HUDEP-2 (cell line): ENCODE data around the gene UBR4.
"Not testable (repeated sequence)": the region's sequence is repeated elsewhere in the genome, so short reads cannot be mapped to it uniquely, and the experiment has no call there.

Experiments used
- DNase-seq, 76 experiments: peaks; one replicate each; lab custom pipeline; 2025; ENCODE audit not compliant: unreplicated experiment in 76 of 76; lab: John Stamatoyannopoulos, UW

Gene UBR4

GRCh38 chr1:19196331-19196730, 13.7 kb downstream of the UBR4 start:
- DNase-seq = no peak

DNA sequence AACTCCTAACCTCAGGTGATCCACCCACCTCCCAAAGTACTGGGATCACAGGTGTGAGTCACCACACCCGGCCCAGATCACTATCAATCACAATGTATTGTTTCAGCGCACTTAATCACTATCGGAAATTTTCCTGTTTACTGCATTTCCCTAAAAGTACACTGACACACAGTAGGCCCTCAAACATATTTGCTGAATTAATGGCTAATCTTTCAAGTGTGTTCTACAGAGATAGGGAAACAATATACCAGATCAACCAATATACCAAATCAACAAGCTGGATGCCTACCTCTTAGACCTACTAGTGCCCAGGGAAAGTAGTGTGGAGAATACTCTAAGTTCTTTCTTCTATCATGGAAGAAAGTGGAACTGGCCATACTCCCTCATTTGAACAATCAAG, 17.1 kb downstream of the UBR4 start:
- no peak for DNase-seq

DNA sequence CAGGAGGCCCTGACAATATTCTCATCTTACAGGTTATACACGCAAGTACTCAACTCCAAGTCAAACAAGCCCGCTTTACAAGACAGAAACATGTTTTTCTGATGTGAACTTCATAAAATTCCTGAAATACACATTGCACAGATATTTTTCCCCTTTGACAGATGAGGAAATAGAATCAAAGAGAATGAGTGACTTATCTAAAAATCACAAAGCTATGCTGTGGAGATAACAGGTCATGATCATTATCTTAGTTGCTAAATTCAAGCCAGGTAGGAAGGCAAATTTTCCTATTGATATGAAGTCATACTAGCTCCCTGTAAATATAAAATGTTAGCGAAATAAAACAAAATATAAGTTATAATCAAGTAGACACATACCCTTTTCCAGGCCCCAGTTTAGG, 18.3 kb downstream of the UBR4 start:
- no peak for DNase-seq

- DNase-seq = no peak
Measured at GRCh38 chr1:19190468-19190867, 19.6 kb downstream of the UBR4 start.

DNA sequence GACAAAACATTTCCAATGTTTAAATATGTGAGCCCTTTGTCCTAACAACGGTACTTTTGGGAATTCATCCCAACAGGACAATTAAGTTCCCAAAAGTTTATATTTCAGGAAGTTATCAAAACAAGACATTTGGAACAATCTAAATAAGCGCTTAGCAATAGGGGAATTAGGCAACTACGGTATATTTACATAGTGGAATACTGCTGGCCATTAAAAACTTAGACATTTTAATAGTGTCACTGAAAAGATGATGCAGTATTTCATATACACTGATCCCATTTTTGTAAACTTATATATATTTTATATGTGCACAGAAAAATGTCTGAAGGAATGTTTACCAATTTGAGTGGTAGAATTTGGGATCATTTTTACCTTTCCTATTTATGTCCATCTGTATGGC, 20.8 kb downstream of the UBR4 start:
- DNase-seq = no peak

DNA sequence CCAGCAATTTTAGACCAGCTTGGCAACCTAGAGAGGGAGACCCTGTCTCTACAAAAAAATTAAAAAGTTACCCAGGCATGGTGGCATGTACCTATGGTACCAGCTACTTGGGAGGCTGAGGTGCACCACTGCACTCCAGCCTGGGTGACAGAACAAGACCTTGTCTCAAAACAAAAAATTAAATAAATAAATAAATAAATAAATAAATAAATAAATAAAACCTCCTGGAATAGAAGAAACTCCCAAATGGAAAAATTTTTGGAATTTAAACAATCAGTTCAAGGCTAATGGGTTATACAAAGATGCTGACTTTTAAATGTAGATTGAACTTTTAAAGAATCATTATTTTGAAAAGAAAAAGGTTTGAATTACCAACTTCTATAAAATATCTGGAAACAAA, 22.2 kb downstream of the UBR4 start:
- DNase-seq = no peak

DNA sequence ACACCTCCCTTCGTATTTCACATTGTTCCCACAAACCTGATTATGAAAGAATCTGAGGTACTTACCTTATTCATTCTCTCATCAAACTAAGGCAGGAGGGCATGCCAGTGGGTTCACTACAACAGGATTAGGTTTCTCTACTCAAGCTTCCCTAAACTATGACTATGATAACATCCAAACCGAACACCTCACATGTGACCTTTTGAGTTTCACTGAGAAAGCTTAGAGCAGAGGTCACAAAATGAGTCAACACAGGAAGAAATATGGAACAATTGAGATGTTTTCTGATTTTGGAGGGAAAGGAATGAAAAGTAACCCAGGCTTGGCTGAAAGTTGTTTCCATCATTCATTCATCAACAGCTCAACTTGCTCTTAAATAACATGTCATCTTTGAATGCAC, 24.1 kb downstream of the UBR4 start:
- no peak for DNase-seq

DNA sequence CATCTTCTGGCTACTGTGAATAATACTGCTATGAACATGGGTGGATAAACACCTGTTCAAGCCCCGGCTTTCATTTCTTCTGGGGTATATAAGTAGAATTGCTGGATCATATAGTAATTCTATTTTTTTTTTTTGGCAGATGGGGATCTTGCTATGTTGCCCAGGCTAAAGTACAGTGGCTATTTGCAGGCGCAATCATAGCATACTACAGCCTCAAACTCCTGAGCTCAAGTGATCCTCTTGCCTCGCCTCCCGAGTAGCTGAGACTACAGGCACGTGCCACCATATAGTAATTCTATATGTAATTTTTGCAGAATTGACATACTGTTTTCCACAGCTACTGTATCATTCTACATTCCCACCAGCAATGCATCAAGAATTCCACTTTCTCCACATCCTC, 27.8 kb downstream of the UBR4 start:
- DNase-seq = no peak

DNA sequence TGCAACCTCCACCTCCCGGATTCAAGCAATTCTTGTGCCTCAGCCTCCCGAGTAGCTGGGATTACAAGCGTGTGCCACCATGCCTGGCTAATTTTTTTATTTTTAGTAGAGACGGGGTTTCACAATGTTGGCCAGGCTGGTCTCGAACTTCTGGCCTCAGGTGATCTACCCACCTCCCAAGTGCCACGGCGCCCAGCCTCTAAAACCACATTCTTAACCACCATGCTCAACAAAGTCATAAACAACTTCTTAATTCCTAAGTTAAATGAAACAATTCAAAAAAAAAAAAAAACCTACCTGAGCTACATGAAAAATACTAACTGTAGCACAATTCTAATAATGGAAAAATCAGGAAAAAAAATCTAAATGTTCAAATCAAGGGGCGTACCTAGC, 29.8 kb downstream of the UBR4 start:
- not testable (repeated sequence) for DNase-seq

DNA sequence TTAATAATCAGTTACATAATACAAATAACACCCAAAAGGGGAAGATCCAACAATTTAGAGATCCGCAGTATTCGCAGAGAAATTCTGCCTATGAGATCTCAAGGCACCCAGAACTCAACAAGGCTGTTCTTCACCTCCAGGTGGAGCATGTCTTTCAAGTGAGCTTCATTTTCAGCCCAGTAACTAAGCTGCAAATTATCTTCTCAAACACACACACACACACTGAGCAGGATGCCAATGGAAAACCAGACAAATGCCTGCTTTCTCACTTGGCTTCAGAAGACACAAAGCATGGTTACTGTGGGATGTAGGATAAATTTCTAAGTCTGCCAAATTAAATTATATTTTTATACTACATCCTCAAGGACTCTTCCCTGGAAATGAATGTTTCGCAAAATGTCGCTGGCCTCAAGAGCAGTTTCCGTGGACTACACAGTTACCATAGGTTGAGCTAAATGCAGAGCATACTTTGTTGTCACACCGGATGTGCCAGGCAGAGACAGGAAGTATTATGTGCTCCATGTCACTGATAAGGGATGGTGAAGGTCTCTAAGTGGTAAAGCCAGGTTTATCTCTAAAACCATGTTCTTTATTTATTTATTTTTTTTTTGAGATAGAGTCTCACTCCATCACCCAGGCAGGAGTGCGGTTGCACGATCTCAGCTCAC, 30.3 kb downstream of the UBR4 start:
- peak in 59 of 76 experiments; percentile 2 to 76 (median 31) for DNase-seq

DNA sequence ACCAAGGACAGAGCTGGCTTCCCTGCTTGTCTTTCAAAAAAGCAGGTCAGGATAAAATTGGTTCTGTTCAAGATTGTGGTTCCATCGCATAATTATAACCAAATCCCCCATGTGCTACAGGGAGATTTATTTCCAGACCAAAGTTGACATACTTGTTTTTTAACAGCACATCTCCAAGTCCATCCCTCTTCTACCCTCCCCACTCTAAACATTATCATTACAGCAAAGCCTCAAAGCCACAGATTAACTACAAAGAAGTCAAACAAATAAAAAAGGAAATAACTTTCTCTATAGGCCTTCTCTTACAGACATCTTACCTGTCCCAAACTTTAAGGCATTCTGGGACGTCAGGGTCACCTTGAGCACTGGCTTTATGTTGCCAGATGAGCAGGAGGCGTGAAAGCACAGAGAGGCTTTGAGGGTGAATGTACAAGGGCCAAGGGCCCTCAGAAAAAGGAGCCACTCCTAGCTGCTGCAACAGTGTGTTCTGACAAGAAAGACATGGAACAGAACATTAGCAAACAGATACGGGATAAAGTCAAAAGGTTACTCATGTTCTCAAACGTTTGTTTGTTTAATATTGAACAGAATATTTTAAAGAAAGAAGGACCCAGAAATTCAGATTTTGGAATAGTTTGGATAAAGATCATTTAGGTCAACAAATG, 31.2 kb downstream of the UBR4 start:
- no peak for DNase-seq

- no peak for DNase-seq
Measured at GRCh38 chr1:19177811-19178210, 32.3 kb downstream of the UBR4 start.

DNA sequence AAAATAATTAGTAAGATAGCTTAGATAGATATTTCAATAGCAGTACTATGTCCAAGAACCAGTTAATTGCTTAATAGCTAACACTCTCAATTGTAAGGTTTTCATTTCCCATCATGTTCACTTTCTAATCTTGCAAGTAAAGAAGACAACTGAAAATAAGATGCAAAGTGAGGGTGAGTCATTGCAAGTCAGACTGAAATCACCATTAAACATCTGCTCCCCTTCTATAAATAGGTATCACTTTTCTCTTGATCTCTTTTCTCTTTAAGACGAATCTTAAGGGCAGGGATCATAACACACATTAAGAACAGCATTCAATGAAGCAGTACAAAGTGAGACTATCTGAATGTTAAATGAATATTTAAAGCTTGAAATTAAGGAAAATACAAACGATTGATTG, 40.4 kb downstream of the UBR4 start:
- DNase-seq = no peak

GRCh38 chr1:19167140-19167539, 42.9 kb downstream of the UBR4 start:
- DNase-seq = no peak

GRCh38 chr1:19166066-19166465, 44.0 kb downstream of the UBR4 start:
- no peak for DNase-seq

DNA sequence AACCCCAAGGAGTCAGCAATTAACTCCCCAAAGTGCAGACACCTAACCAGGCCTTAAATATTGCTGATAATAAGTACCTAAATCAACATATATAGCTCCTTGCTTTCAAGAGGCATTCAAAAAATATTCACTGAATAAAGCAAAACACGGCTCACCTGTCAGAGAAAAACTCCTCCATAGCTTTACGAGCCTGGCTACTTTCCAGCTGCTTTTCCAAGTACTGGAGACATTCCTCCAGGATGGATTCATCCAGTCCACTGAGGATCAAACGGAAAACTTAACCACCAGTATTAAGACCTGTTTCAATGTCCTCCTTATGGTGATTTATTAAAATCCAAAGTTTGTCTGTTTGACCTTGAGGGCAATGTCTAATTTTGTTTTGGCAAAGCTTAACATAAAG, 44.6 kb downstream of the UBR4 start:
- DNase-seq = no peak

DNA sequence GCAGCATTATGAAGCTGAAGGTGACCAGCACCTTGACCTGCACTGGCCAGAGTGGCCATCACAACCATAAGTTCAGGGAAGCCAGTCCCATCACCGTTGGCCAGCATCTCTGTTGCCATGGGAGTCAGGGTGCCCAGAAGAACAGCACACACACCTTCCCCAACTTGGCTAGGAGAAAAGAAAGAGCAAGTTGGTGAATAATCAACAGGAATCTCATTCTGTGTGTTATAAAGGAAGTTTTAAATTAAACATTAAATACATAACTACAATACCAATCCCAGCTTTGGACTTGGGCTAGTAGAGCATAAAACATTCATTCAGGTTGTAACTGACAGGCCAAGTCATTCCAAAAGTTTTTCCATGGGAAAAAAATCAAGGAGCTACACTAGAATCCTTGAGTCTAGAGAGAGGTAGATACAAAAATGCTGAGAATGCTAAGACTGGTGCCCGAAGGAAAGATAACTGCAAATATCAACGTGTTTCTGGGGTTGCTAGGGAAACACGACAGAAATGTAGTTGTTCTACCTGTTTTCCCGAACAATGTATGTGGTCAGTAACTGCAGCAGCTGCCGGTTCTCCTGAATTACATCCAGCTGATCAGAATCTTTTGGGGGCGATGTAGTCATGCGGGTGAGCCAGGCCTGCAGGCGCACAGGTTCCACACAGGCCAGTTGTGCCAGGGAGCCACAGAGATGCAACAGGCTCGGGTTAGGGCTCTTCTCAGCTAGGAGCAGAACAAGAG, 45.6 kb downstream of the UBR4 start:
- DNase-seq = no peak

DNA sequence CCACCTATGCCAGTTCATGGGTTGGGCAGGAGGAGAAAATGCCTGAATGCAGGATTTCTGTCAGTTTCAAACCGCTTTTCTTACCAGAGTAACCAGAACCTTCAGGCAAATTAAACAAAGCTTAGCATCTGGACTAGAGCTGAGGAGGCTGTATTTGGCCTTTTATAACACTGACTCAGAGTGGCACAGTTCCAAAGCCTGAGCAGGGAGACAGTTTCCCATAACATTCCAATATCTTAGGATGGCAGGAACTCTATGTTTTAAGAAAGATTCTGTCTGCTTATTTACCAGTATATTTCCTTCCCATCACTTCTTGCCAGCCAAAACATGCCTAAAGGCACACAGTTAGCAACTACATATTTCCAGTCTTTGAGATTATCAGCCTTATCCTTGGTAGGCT, 46.8 kb downstream of the UBR4 start:
- DNase-seq = no peak

DNA sequence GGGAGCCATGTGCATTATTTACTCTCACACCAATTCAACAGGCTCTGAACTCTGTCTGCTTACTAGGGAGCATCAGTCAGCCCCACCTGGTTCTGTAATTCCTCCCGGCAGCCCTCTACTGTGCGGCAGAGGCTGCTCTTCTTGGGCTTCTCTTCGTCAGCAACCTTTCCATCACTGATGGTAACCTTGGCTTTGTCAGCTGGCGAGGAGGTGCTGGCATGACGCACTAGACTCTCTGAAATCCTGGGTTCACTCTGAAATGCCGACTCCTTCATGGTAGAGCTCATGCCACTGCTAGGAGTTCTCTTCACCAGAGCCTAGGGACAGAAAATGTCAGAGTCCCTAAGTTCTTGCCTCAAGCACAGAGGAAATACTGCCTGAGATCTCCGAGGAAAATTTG, 49.2 kb downstream of the UBR4 start:
- DNase-seq = no peak

GRCh38 chr1:19157653-19158052, 52.4 kb downstream of the UBR4 start:
- no peak for DNase-seq

- DNase-seq = no peak
Measured at GRCh38 chr1:19156676-19157075, 53.4 kb downstream of the UBR4 start.

GRCh38 chr1:19154876-19155275, 55.2 kb downstream of the UBR4 start:
- no peak for DNase-seq
